Adipose tissue (tissue), 3 donors: ENCODE data around the gene PARP3. TPM values are rescaled to one million over a fixed set of nuclear protein-coding genes. Genes with fewer than 3 reads are reported as not detected.
"Not testable (repeated sequence)": the region's sequence is repeated elsewhere in the genome, so short reads cannot be mapped to it uniquely, and the experiment has no call there.

Source experiments
- H3K27ac ChIP-seq: one replicate; pipeline ENCODE4 v1.5.1; 2013; ENCODE audit warnings: low read depth, low read length
- WGBS, 3 donors: extraction: QIAGEN DNeasy Blood & Tissue Kit; methylation state at CpG; one replicate each; pipeline ENCODE4 v1.1.7; 2013; 5-methylcytosine and 5-hydroxymethylcytosine counted together
- polyA plus RNA-seq, 3 donors: library from polyadenylated mRNA; stranded (reverse); fragments of 200-250 nt; gene quantifications; one replicate each; pipeline ENCODE4 v1.2.3, GENCODE V29; 2013
- donor health status: healthy with polysubstance abuse.
- donor health status: Bipolar disorder and iron deficiency.
- donor health status: healthy.

Gene PARP3
- polyA plus RNA-seq, 3 donors: 5.0 to 25.5 (median 19.6) TPM

GRCh38 chr3:51993657-51994056 lies 51.5 kb downstream of the PARP3 start:
- 65 to 87% (median 83%) methylated on average over 6 to 10 of the region's 13 CpGs for WGBS, 3 donors
- not testable (repeated sequence) for H3K27ac ChIP-seq

GRCh38 chr3:51994530-51994929 lies 52.4 kb downstream of the PARP3 start:
- no peak overlapping the region for H3K27ac ChIP-seq
- 67 to 84% (median 71%) methylated on average over 2 of the region's 2 CpGs for WGBS, 3 donors

GRCh38 chr3:51995346-51996163 lies 53.4 kb downstream of the PARP3 start, which contains the start of gene RPL29:
RPL29 (minus strand) TSS chr3:51995895; CDS start chr3:51995461, 434 bp downstream.
- no peak within 1 kb of the TSS for H3K27ac ChIP-seq
- 0% methylated on average over 39 to 40 of the region's 40 CpGs for WGBS, 3 donors

GRCh38 chr3:51997172-51997571 lies 55.0 kb downstream of the PARP3 start:
- WGBS, 3 donors: 52 to 60% (median 57%) methylated on average over 2 of the region's 2 CpGs

GRCh38 chr3:51997935-51998596 lies 55.9 kb downstream of the PARP3 start:
- 36 to 66% (median 63%) methylated on average over 7 of the region's 7 CpGs for WGBS, 3 donors
- H3K27ac ChIP-seq: no peak overlapping the region

More at GRCh38 chr3:51997172-51997571, 55.0 kb downstream of the PARP3 start:
- no peak overlapping the region for H3K27ac ChIP-seq

Other genes with a start within 250 kb of the PARP3 start
- gene GRM2, start 235.3 kb upstream of the PARP3 start, polyA plus RNA-seq: under 1 TPM; 0.14 to 0.22 (median 0.21) TPM
- gene IQCF6, start 163.1 kb upstream of the PARP3 start, polyA plus RNA-seq: not detected
- gene IQCF2, start 80.7 kb upstream of the PARP3 start, polyA plus RNA-seq: not detected
- not detected for gene IQCF5, start 66.8 kb upstream of the PARP3 start, polyA plus RNA-seq
- not detected for gene IQCF1, start 39.0 kb upstream of the PARP3 start, polyA plus RNA-seq
- gene RRP9, start 459 bp upstream of the PARP3 start, polyA plus RNA-seq: 10 to 100 TPM; 16.5 to 35.7 (median 18.0) TPM
- gene GPR62, start 13.0 kb downstream of the PARP3 start, polyA plus RNA-seq: under 1 TPM in 2 of 3 donors, not detected in 1; 0.07 to 0.28 TPM
- 10 to 100 TPM; 11.7 to 46.0 (median 18.9) TPM for gene PCBP4, start 25.1 kb downstream of the PARP3 start, polyA plus RNA-seq
- 100 to 1,000 TPM in 2 of 3 donors, 10 to 100 TPM in 1; 50.8 to 128 (median 118) TPM for gene ABHD14B, start 31.7 kb downstream of the PARP3 start, polyA plus RNA-seq
- 10 to 100 TPM; 17.2 to 48.4 (median 46.1) TPM for gene ABHD14A, start 32.7 kb downstream of the PARP3 start, polyA plus RNA-seq
- 10 to 100 TPM; 22.6 to 73.7 (median 46.8) TPM for gene ACY1, start 41.2 kb downstream of the PARP3 start, polyA plus RNA-seq
- 1,000 to 10,000 TPM; 1,845 to 3,201 (median 3,021) TPM for gene RPL29, start 53.5 kb downstream of the PARP3 start, polyA plus RNA-seq
- 1 to 10 TPM; 3.2 to 10.0 (median 9.4) TPM for gene DUSP7, start 114.2 kb downstream of the PARP3 start, polyA plus RNA-seq
- 1 to 10 TPM in 1 of 3 donors, under 1 TPM in 2; 0.74 to 2.6 (median 0.90) TPM for gene POC1A, start 212.1 kb downstream of the PARP3 start, polyA plus RNA-seq